CD4-positive, alpha-beta memory T cell (primary cell): ENCODE measurements around the gene ZDHHC18. TPM values are rescaled to one million over a fixed set of nuclear protein-coding genes. Genes with fewer than 3 reads are reported as not detected.
"Not testable (repeated sequence)": the region's sequence is repeated elsewhere in the genome, so short reads cannot be mapped to it uniquely, and the experiment has no call there.

Experiments
- CTCF ChIA-PET: fragments of 350-600 bp; sonication (Branson Sonifier 250); formaldehyde crosslinking; loops from one replicate; lab custom pipeline; 2021; ENCODE audit warnings: inconsistent platforms; ENCODE audit not compliant: partially characterized antibody; lab: Charles Lee
- POLR2A ChIA-PET: fragments of 350-600 bp; sonication (Branson Sonifier 250); formaldehyde crosslinking; loops from one replicate; lab custom pipeline; 2021; ENCODE audit not compliant: partially characterized antibody; lab: Charles Lee
- DNase-seq, 5 donors: peaks; one replicate each; pipeline versions ENCODE4 v3.0.0 to v3.0.0-alpha.2; 2020 to 2022; ENCODE audit warnings: mixed read lengths in 1 of 5
- H3K27ac ChIP-seq: one replicate; pipeline ENCODE4 v1.7.0; 2013; ENCODE audit warnings: low read depth, low read length
- H3K27me3 ChIP-seq: 2 replicates; pipeline ENCODE4 v1.7.0; 2013; ENCODE audit warnings: mild to moderate bottlenecking, low read length, moderate library complexity; ENCODE audit not compliant: insufficient read depth
- H3K36me3 ChIP-seq: 2 replicates; pipeline ENCODE4 v1.7.0; 2013; ENCODE audit warnings: mild to moderate bottlenecking, low read length, moderate library complexity; ENCODE audit not compliant: insufficient read depth
- H3K4me1 ChIP-seq: 2 replicates; pipeline ENCODE4 v1.7.0; 2013; ENCODE audit warnings: mild to moderate bottlenecking, low read length, moderate library complexity; ENCODE audit not compliant: insufficient read depth
- H3K4me3 ChIP-seq, 2 donors: one replicate each; pipeline ENCODE4 v1.7.0; 2013; ENCODE audit warnings: low read length in 2 of 2, mild to moderate bottlenecking in 1 of 2
- H3K9me3 ChIP-seq, 2 donors: one replicate each; pipeline ENCODE4 v1.7.0; 2013; ENCODE audit warnings: low read length in 2 of 2, control low read depth in 1 of 2; ENCODE audit not compliant: control insufficient read depth in 1 of 2
- H3K27ac Mint-ChIP-seq, 7 donors: one replicate each; pipeline ENCODE4 v1.8.0; 2020 to 2021; ENCODE audit warnings: mixed read lengths in 7 of 7, mild to moderate bottlenecking in 6 of 7, inconsistent platforms in 3 of 7, moderate library complexity in 3 of 7
- H3K27me3 Mint-ChIP-seq, 2 donors: one replicate each; pipeline ENCODE4 v1.8.0; 2020 to 2021; ENCODE audit warnings: mixed read lengths in 2 of 2
- H3K36me3 Mint-ChIP-seq, 2 donors: one replicate each; pipeline ENCODE4 v1.8.0; 2020 to 2021; ENCODE audit warnings: mixed read lengths in 2 of 2, inconsistent platforms in 1 of 2, mild to moderate bottlenecking in 1 of 2
- H3K4me1 Mint-ChIP-seq, 4 donors: one replicate each; pipeline ENCODE4 v1.8.0; 2020 to 2021; ENCODE audit warnings: mixed read lengths in 4 of 4, mild to moderate bottlenecking in 1 of 4
- H3K4me3 Mint-ChIP-seq, 8 donors: one replicate each; pipeline ENCODE4 v1.8.0; 2020 to 2021; ENCODE audit warnings: mixed read lengths in 8 of 8, mild to moderate bottlenecking in 7 of 8, moderate library complexity in 6 of 8, inconsistent platforms in 3 of 8
- H3K9me3 Mint-ChIP-seq, 8 donors: one replicate each; pipeline ENCODE4 v1.8.0; 2020 to 2021; ENCODE audit warnings: mixed read lengths in 8 of 8, mild to moderate bottlenecking in 5 of 8, inconsistent platforms in 3 of 8, moderate library complexity in 1 of 8
- intact Hi-C: fragments of 100-400 bp; cut with micrococcal nuclease; formaldehyde crosslinking; loops from one replicate; pipeline ENCODE4 v1.15.1; 2023
- polyA plus RNA-seq, 2 donors: library from polyadenylated mRNA; unstranded; fragments of 300-500 nt; fragmentation: Illumina TruSeq; gene quantifications; one replicate each; pipeline ENCODE4 v1.2.3, GENCODE V29; 2021
- total RNA-seq, 2 experiments: library from RNA; stranded (reverse); gene quantifications; one replicate each; pipeline ENCODE4 v1.2.3, GENCODE V29; 2021

ZDHHC18 gene
- total and polyA plus RNA-seq, 4 experiments from 2014 or later = 6.2 to 56.4 (median 36.5) TPM

GRCh38 chr1:26799479-26800142 is 26.9 kb upstream of the ZDHHC18 start:
- H3K4me3 ChIP-seq = no peak overlapping the region
- peak overlapping the region; percentile 30 for H3K27ac ChIP-seq
- peaks cover 35% of the 10 kb centered on the region for H3K4me1 ChIP-seq
- Mint-ChIP-seq H3K36me3 (peaks cover 17 to 18% of the 10 kb centered on the region in 2 donors), H3K27me3 (no peaks in the 10 kb centered on the region), H3K9me3 (no peaks in the 10 kb centered on the region), H3K4me3 (peak overlapping the region in 7 of 8 donors; percentile 49 to 83 (median 79)), H3K27ac (peak overlapping the region; percentile 91 to 97 (median 92)), H3K4me1 (peaks cover 26 to 38% (median 32%) of the 10 kb centered on the region in 4 donors)
- H3K36me3 ChIP-seq = peaks cover 6% of the 10 kb centered on the region
- no peaks in the 10 kb centered on the region for H3K9me3 ChIP-seq
- intact Hi-C loops = no loop called here
- POLR2A ChIA-PET = interaction anchor here (0.7 to 5.7 kb wide), 11 partner anchors 10 to 327 kb away, joined by 3 to 58 read pairs (median 6); partner anchors contain the start of genes GPATCH3, GPN2 and PIGV
- CTCF ChIA-PET = interaction anchor here (0.8 to 5.0 kb wide), 17 partner anchors 9 to 300 kb away, joined by 3 to 53 read pairs (median 5); partner anchors contain the start of genes GPATCH3 and PIGV
- no peak for DNase-seq
- H3K27me3 ChIP-seq = no peaks in the 10 kb centered on the region

DNA sequence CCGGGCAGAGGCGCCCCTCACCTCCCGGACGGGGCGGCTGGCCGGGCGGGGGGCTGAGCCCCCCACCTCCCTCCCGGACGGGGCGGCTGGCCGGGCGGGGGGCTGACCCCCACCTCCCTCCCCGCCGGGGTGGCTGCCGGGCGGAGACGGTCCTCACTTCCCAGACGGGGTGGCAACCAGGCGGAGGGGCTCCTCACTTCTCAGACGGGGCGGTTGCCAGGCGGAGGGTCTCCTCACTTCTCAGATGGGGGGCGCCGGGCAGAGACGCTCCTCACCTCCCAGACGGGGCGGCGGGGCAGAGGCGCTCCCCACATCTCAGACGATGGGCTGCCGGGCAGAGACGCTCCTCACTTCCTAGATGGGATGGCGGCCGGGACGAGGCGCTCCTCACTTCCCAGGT is 22.6 kb upstream of the ZDHHC18 start:
- POLR2A ChIA-PET, DNase-seq, CTCF ChIA-PET, H3K27me3 ChIP-seq, H3K9me3 Mint-ChIP-seq, H3K27ac ChIP-seq, H3K4me3 ChIP-seq, H3K9me3 ChIP-seq, intact Hi-C loops, H3K27ac Mint-ChIP-seq, H3K27me3 Mint-ChIP-seq, H3K36me3 Mint-ChIP-seq, H3K36me3 ChIP-seq, H3K4me3 Mint-ChIP-seq: not testable (repeated sequence)
- peaks cover 31% of the 10 kb centered on the region for H3K4me1 ChIP-seq
- H3K4me1 Mint-ChIP-seq = peaks cover 26 to 39% (median 34%) of the 10 kb centered on the region in 4 donors

GRCh38 chr1:26810105-26810504 is 16.4 kb upstream of the ZDHHC18 start:
- Mint-ChIP-seq H3K4me1 (peaks cover 6 to 16% (median 11%) of the 10 kb centered on the region in 4 donors), H3K27ac (peak overlapping the region; percentile 63 to 96 (median 92)), H3K4me3 (peak overlapping the region in 6 of 8 donors; percentile 35 to 69 (median 56))
- not testable (repeated sequence) for H3K27ac ChIP-seq, H3K4me3 ChIP-seq, H3K4me1 ChIP-seq, H3K27me3 Mint-ChIP-seq, H3K9me3 ChIP-seq, H3K27me3 ChIP-seq, H3K9me3 Mint-ChIP-seq, H3K36me3 Mint-ChIP-seq, H3K36me3 ChIP-seq
- intact Hi-C loops = loop anchor here (1.0 to 2.0 kb wide), 3 partner anchors 23 to 68 kb away; no protein-coding TSS in a partner anchor
- ChIA-PET POLR2A (interaction anchor here (0.6 to 3.3 kb wide), 7 partner anchors 10 to 131 kb away, joined by 3 to 22 read pairs (median 8); partner anchors contain the start of genes GPN2, PIGV and ZDHHC18), CTCF (interaction anchor here (0.8 to 5.7 kb wide), 30 partner anchors 10 to 259 kb away, joined by 3 to 82 read pairs (median 5); partner anchors contain the start of gene PIGV)
- peak; percentile 77 to 86 (median 80) for DNase-seq

DNA sequence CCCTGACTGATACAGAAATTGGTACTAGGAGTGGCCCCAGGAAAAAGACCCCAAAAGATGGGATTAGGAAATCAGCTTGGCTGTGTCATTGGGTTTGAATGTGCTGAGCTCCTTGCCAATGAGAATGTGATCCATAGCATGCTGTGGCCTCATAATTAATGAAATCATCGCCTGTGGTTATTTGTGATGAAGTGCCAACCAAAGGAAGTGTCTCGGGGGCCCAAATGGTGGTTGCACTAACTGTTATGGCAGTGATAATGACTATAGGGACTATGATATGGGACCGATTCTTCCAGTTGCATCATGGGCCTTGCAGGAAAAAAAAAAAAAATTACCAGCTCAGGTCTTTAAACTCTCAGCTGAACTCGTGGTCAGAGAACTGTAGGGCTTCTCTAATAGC is 15.4 kb upstream of the ZDHHC18 start:
- ChIA-PET CTCF (interaction anchor here (0.6 to 5.7 kb wide), 20 partner anchors 10 to 1581 kb away, joined by 3 to 82 read pairs (median 11); partner anchors contain the start of gene PIGV), POLR2A (interaction anchor here (1.4 to 3.3 kb wide), 6 partner anchors 10 to 79 kb away, joined by 3 to 22 read pairs (median 4); partner anchors contain the start of genes GPN2, PIGV and ZDHHC18)
- Mint-ChIP-seq H3K4me1 (peaks cover 3 to 12% (median 8%) of the 10 kb centered on the region in 4 donors), H3K4me3 (peak overlapping the region in 1 of 8 donors; percentile 39), H3K36me3 (no peaks in the 10 kb centered on the region), H3K27me3 (no peaks in the 10 kb centered on the region), H3K27ac (peak overlapping the region; percentile 37 to 96 (median 80)), H3K9me3 (no peaks in the 10 kb centered on the region)
- Histone ChIP-seq H3K9me3 (no peaks in the 10 kb centered on the region), H3K36me3 (no peaks in the 10 kb centered on the region), H3K4me1 (no peaks in the 10 kb centered on the region), H3K27me3 (no peaks in the 10 kb centered on the region), H3K27ac (no peak overlapping the region), H3K4me3 (no peak overlapping the region)
- intact Hi-C loops = loop anchor here (2.0 kb wide), 1 partner anchor 54 kb away; no protein-coding TSS in a partner anchor
- DNase-seq = no peak

- Mint-ChIP-seq H3K27me3 (no peaks in the 10 kb centered on the region), H3K4me3 (no peak overlapping the region), H3K27ac (peak overlapping the region in 1 of 7 donors; percentile 80), H3K4me1 (peaks cover 3 to 12% (median 8%) of the 10 kb centered on the region in 4 donors), H3K36me3 (no peaks in the 10 kb centered on the region), H3K9me3 (no peaks in the 10 kb centered on the region)
- no peak overlapping the region for H3K4me3 ChIP-seq
- CTCF ChIA-PET = interaction anchor here (1.1 to 5.7 kb wide), 14 partner anchors 9 to 259 kb away, joined by 3 to 82 read pairs (median 24); partner anchors contain the start of gene PIGV
- intact Hi-C loops = loop anchor here (2.0 kb wide), 1 partner anchor 53 kb away; no protein-coding TSS in a partner anchor
- POLR2A ChIA-PET = interaction anchor here (1.4 to 3.3 kb wide), 5 partner anchors 11 to 67 kb away, joined by 3 to 22 read pairs (median 5); partner anchors contain the start of genes PIGV and ZDHHC18
- no peak overlapping the region for H3K27ac ChIP-seq
- H3K4me1 ChIP-seq = no peaks in the 10 kb centered on the region
- no peaks in the 10 kb centered on the region for H3K9me3 ChIP-seq
- H3K27me3 ChIP-seq = no peaks in the 10 kb centered on the region
- no peaks in the 10 kb centered on the region for H3K36me3 ChIP-seq
- DNase-seq = no peak
Measured at GRCh38 chr1:26811708-26812107, 14.8 kb upstream of the ZDHHC18 start.

GRCh38 chr1:26814377-26814776 is 12.1 kb upstream of the ZDHHC18 start:
- intact Hi-C loops = no loop called here
- no peaks in the 10 kb centered on the region for H3K36me3 ChIP-seq
- DNase-seq = no peak
- H3K27me3 Mint-ChIP-seq = no peaks in the 10 kb centered on the region
- ChIA-PET CTCF (no interaction called here), POLR2A (no interaction called here)
- no peaks in the 10 kb centered on the region for H3K4me1 ChIP-seq
- H3K36me3 Mint-ChIP-seq = no peaks in the 10 kb centered on the region
- H3K9me3 Mint-ChIP-seq = no peaks in the 10 kb centered on the region
- H3K27ac ChIP-seq = no peak overlapping the region
- no peak overlapping the region for H3K4me3 ChIP-seq
- no peaks in the 10 kb centered on the region for H3K27me3 ChIP-seq
- no peak overlapping the region for H3K4me3 Mint-ChIP-seq
- no peaks in the 10 kb centered on the region for H3K9me3 ChIP-seq
- no peak overlapping the region for H3K27ac Mint-ChIP-seq
- peaks cover 3 to 12% (median 8%) of the 10 kb centered on the region in 4 donors for H3K4me1 Mint-ChIP-seq

DNA sequence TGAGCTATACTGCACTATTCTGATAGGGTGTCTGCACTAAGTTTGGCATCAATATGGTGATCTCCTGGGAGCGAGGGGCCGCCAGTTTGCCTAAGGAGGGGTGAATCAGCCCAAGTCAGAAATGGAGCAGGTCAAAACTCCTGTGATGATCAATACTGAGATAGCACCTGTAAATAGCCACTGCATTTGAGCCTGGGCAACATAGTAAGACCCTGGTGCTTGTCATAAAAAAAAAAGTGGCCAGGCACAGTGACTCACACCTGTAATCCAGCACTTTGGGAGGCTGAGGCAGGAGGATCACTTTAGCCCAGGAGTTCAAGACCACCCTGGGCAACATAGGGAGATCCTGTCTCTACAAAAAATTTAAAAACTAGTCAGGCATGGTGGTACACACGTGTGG is 11.6 kb upstream of the ZDHHC18 start:
- CTCF ChIA-PET = no interaction called here
- Histone ChIP-seq H3K9me3 (no peaks in the 10 kb centered on the region), H3K27ac (no peak overlapping the region), H3K4me1 (no peaks in the 10 kb centered on the region), H3K4me3 (no peak overlapping the region), H3K27me3 (no peaks in the 10 kb centered on the region), H3K36me3 (no peaks in the 10 kb centered on the region)
- POLR2A ChIA-PET = no interaction called here
- no peaks in the 10 kb centered on the region for H3K36me3 Mint-ChIP-seq
- H3K4me1 Mint-ChIP-seq = peaks cover 3 to 12% (median 8%) of the 10 kb centered on the region in 4 donors
- intact Hi-C loops = no loop called here
- DNase-seq = no peak
- no peak overlapping the region for H3K4me3 Mint-ChIP-seq
- no peak overlapping the region for H3K27ac Mint-ChIP-seq
- no peaks in the 10 kb centered on the region for H3K27me3 Mint-ChIP-seq
- no peaks in the 10 kb centered on the region for H3K9me3 Mint-ChIP-seq
